Measurements from ENCODE around the gene SLC6A6. TPM values are rescaled to one million over a fixed set of nuclear protein-coding genes. Genes with fewer than 3 reads are reported as not detected.
A peak's percentile ranks its signal among the peaks of the same experiment; 100 is the strongest.

Gene SLC6A6
- total RNA-seq, 2 donors from 2014 or later: 43.1 to 56.5 TPM

GRCh38 chr3:14441920-14442300, 39.5 kb downstream of the SLC6A6 start:
- Histone ChIP-seq H3K4me1 (ENCODE audit: control insufficient read depth, insufficient read depth, low read length) (no peaks in the 10 kb centered on the region), H3K9me3 (ENCODE audit: control insufficient read depth, low read length) (no peaks in the 10 kb centered on the region), H3K27me3 (ENCODE audit: control insufficient read depth, insufficient read depth, low read length, poor library complexity, severe bottlenecking) (no peaks in the 10 kb centered on the region), H3K36me3 (ENCODE audit: control insufficient read depth, insufficient read depth, low read length) (peaks cover 19% of the 10 kb centered on the region), H3K9ac (ENCODE audit: extremely low read depth, low read length, poor library complexity, severe bottlenecking) (no peak overlapping the region), H3K27ac (ENCODE audit: low read depth, low read length) (peak overlapping the region; percentile 68), H3K4me3 (ENCODE audit: low read length) (no peak overlapping the region)
- no peak for TF ChIP-seq CTCF (conservative IDR thresholded peaks at IDR 0.05)
- Mint-ChIP-seq H3K27ac (no peak overlapping the region), H3K4me3 (no peak overlapping the region), H3K9me3 (no peaks in the 10 kb centered on the region), H3K36me3 (ENCODE audit: low read depth) (peaks cover 30% of the 10 kb centered on the region), H3K4me1 (peaks cover 2% of the 10 kb centered on the region), H3K27me3 (ENCODE audit: insufficient read depth) (no peaks in the 10 kb centered on the region)
- WGBS, 2 experiments (ENCODE audit: insufficient coverage in 1 of 2, insufficient read length in 1 of 2): 92 to 98% methylated on average over 5 to 6 of the region's 6 CpGs
- no peak for DNase-seq

- Histone ChIP-seq H3K9ac (ENCODE audit: extremely low read depth, low read length, poor library complexity, severe bottlenecking) (no peak overlapping the region), H3K4me1 (ENCODE audit: control insufficient read depth, insufficient read depth, low read length) (no peaks in the 10 kb centered on the region), H3K4me3 (ENCODE audit: low read length) (no peak overlapping the region), H3K36me3 (ENCODE audit: control insufficient read depth, insufficient read depth, low read length) (peaks cover 38% of the 10 kb centered on the region), H3K9me3 (ENCODE audit: control insufficient read depth, low read length) (peaks cover 9% of the 10 kb centered on the region), H3K27ac (ENCODE audit: low read depth, low read length) (no peak overlapping the region), H3K27me3 (ENCODE audit: control insufficient read depth, insufficient read depth, low read length, poor library complexity, severe bottlenecking) (no peaks in the 10 kb centered on the region)
- no peak for DNase-seq
- H3K4me3 Mint-ChIP-seq: no peak overlapping the region
- peaks cover 54% of the 10 kb centered on the region for H3K36me3 Mint-ChIP-seq (ENCODE audit: low read depth)
- no peak for TF ChIP-seq CTCF (conservative IDR thresholded peaks at IDR 0.05)
- peaks cover 7% of the 10 kb centered on the region for H3K9me3 Mint-ChIP-seq
- H3K27ac Mint-ChIP-seq: no peak overlapping the region
- no peaks in the 10 kb centered on the region for H3K27me3 Mint-ChIP-seq (ENCODE audit: insufficient read depth)
- peaks cover 2% of the 10 kb centered on the region for H3K4me1 Mint-ChIP-seq
- 97 to 100% methylated on average over 2 to 6 of the region's 6 CpGs for WGBS, 2 experiments (ENCODE audit: insufficient coverage in 1 of 2, insufficient read length in 1 of 2)
Measured at GRCh38 chr3:14444380-14444779, 42.0 kb downstream of the SLC6A6 start.

GRCh38 chr3:14445773-14446172, 43.4 kb downstream of the SLC6A6 start:
- WGBS, 2 experiments (ENCODE audit: insufficient coverage in 1 of 2, insufficient read length in 1 of 2): 91 to 95% methylated on average over 4 of the region's 4 CpGs
- H3K4me1 Mint-ChIP-seq: no peaks in the 10 kb centered on the region
- H3K27me3 ChIP-seq (ENCODE audit: control insufficient read depth, insufficient read depth, low read length, poor library complexity, severe bottlenecking): no peaks in the 10 kb centered on the region
- H3K27ac Mint-ChIP-seq: no peak overlapping the region
- DNase-seq: no peak
- peaks cover 9% of the 10 kb centered on the region for H3K9me3 ChIP-seq (ENCODE audit: control insufficient read depth, low read length)
- H3K4me3 Mint-ChIP-seq: no peak overlapping the region
- peaks cover 7% of the 10 kb centered on the region for H3K9me3 Mint-ChIP-seq
- H3K27ac ChIP-seq (ENCODE audit: low read depth, low read length): no peak overlapping the region
- H3K36me3 ChIP-seq (ENCODE audit: control insufficient read depth, insufficient read depth, low read length): peaks cover 38% of the 10 kb centered on the region
- H3K27me3 Mint-ChIP-seq (ENCODE audit: insufficient read depth): no peaks in the 10 kb centered on the region
- H3K36me3 Mint-ChIP-seq (ENCODE audit: low read depth): peaks cover 62% of the 10 kb centered on the region
- no peak for TF ChIP-seq CTCF (conservative IDR thresholded peaks at IDR 0.05)
- no peak overlapping the region for H3K4me3 ChIP-seq (ENCODE audit: low read length)
- no peak overlapping the region for H3K9ac ChIP-seq (ENCODE audit: extremely low read depth, low read length, poor library complexity, severe bottlenecking)
- no peaks in the 10 kb centered on the region for H3K4me1 ChIP-seq (ENCODE audit: control insufficient read depth, insufficient read depth, low read length)

Data from endodermal cell (in vitro differentiated cells).